Measurements from ENCODE around the gene OVCA2. TPM values are rescaled to one million over a fixed set of nuclear protein-coding genes. Genes with fewer than 3 reads are reported as not detected.
A peak's percentile ranks its signal among the peaks of the same experiment; 100 is the strongest.

Gene OVCA2
- polyA plus RNA-seq, 1 experiment: 56.7 TPM

- TF ChIP-seq CTCF (IDR thresholded peaks at IDR 0.05; ENCODE audit: insufficient read depth, low read depth, low read length): no peak
- no peaks in the 10 kb centered on the region for H3K27me3 ChIP-seq (ENCODE audit: control insufficient read depth, insufficient read depth, low read length)
- CTCF ChIA-PET: interaction anchor here (0.9 to 3.9 kb wide), 7 partner anchors 10 to 204 kb away, joined by 3 to 12 read pairs (median 4); partner anchors contain the start of genes DPH1 and RTN4RL1
- peaks cover 29% of the 10 kb centered on the region for H3K36me3 ChIP-seq (ENCODE audit: control insufficient read depth, insufficient read depth, low read length)
- POLR2A ChIA-PET: interaction anchor here (0.5 kb wide), 2 partner anchors 21 to 480 kb away, joined by 3 to 16 read pairs; no protein-coding TSS in a partner anchor
- peak overlapping the region; percentile 84 for H3K4me3 ChIP-seq (ENCODE audit: low read depth, low read length)
- no peak for DNase-seq (ENCODE audit: low read depth)
Observed at GRCh38 chr17:2040942-2041560, 771 bp upstream of the OVCA2 start.

- Histone ChIP-seq H3K4me3 (ENCODE audit: low read depth, low read length) (peak overlapping the region; percentile 84), H3K27me3 (ENCODE audit: control insufficient read depth, insufficient read depth, low read length) (no peaks in the 10 kb centered on the region), H3K36me3 (ENCODE audit: control insufficient read depth, insufficient read depth, low read length) (peaks cover 17% of the 10 kb centered on the region)
- CTCF ChIA-PET: interaction anchor here (0.6 to 3.9 kb wide), 5 partner anchors 11 to 146 kb away, joined by 3 to 12 read pairs (median 4); partner anchors contain the start of gene DPH1
- POLR2A ChIA-PET: no interaction called here
- TF ChIP-seq CTCF (IDR thresholded peaks at IDR 0.05; ENCODE audit: insufficient read depth, low read depth, low read length): peak; percentile 38
- no peak for DNase-seq (ENCODE audit: low read depth)
Observed at GRCh38 chr17:2042390-2042847, 597 bp downstream of the OVCA2 start.

GRCh38 chr17:2042933-2043332 lies 1.1 kb downstream of the OVCA2 start:
- CTCF ChIA-PET: interaction anchor here (0.6 to 3.9 kb wide), 3 partner anchors 11 to 439 kb away, joined by 3 to 12 read pairs (median 3); partner anchors contain the start of gene DPH1
- TF ChIP-seq CTCF (IDR thresholded peaks at IDR 0.05; ENCODE audit: insufficient read depth, low read depth, low read length): no peak

GRCh38 chr17:2043785-2044184 lies 2.0 kb downstream of the OVCA2 start:
- DNase-seq (ENCODE audit: low read depth): no peak
- POLR2A ChIA-PET: interaction anchor here (0.5 to 0.7 kb wide), 2 partner anchors 24 to 401 kb away, joined by 7 to 11 read pairs; no protein-coding TSS in a partner anchor

More at GRCh38 chr17:2042933-2043332, 1.1 kb downstream of the OVCA2 start:
- Histone ChIP-seq H3K4me3 (ENCODE audit: low read depth, low read length) (peak overlapping the region; percentile 84), H3K27me3 (ENCODE audit: control insufficient read depth, insufficient read depth, low read length) (no peaks in the 10 kb centered on the region), H3K36me3 (ENCODE audit: control insufficient read depth, insufficient read depth, low read length) (peaks cover 14% of the 10 kb centered on the region)
- no peak for DNase-seq (ENCODE audit: low read depth)
- POLR2A ChIA-PET: no interaction called here

More at GRCh38 chr17:2043785-2044184, 2.0 kb downstream of the OVCA2 start:
- Histone ChIP-seq H3K27me3 (ENCODE audit: control insufficient read depth, insufficient read depth, low read length) (no peaks in the 10 kb centered on the region), H3K4me3 (ENCODE audit: low read depth, low read length) (no peak overlapping the region), H3K36me3 (ENCODE audit: control insufficient read depth, insufficient read depth, low read length) (peaks cover 10% of the 10 kb centered on the region)
- CTCF ChIA-PET: interaction anchor here (0.6 to 2.0 kb wide), 3 partner anchors 135 to 438 kb away, joined by 3 to 6 read pairs (median 4); no protein-coding TSS in a partner anchor
- TF ChIP-seq CTCF (IDR thresholded peaks at IDR 0.05; ENCODE audit: insufficient read depth, low read depth, low read length): no peak
